Measurements from ENCODE around the gene NELL2.
"Not testable (repeated sequence)": the region's sequence is repeated elsewhere in the genome, so short reads cannot be mapped to it uniquely, and the experiment has no call there.

The NELL2 gene

DNA sequence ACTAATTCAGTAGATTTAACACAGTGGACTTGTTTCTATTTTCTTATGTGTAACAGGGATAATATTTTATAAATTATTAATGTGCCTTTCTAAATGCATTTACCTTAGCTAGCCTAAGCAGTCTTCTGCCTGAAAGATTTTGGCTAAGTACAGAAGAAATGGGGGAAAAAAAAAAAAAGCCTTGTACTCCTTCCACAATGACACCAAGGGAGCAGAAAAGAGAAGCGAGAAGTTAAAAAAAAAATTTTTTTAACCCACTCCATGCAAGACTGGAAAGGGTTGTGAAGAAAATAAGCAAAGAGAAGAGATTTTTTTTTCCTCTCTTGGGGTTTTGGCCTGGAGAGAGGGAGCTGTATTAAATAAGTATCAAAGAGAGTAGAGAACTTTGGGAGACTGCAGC lies 28.7 kb downstream of the NELL2 start:
- DNase-seq, result no peak

DNA sequence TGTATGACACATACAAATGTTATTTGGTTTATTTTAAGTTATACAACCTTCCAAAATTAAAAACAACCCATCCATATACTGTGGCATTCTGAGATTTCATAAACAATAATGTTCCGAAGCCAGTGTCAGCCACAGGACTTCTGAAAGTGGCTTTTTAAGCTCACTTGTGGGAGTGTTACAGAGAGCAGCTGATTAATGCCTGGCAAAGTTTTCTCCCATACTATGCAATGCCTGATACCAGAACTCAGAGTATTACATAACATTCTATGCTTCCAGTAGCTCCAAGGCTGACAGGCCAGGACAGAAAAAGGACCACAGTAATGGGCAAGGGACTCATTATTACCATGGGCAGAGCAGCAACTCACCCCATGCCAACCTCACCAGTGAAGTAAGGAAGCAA lies 29.3 kb downstream of the NELL2 start:
- DNase-seq, result no peak

DNA sequence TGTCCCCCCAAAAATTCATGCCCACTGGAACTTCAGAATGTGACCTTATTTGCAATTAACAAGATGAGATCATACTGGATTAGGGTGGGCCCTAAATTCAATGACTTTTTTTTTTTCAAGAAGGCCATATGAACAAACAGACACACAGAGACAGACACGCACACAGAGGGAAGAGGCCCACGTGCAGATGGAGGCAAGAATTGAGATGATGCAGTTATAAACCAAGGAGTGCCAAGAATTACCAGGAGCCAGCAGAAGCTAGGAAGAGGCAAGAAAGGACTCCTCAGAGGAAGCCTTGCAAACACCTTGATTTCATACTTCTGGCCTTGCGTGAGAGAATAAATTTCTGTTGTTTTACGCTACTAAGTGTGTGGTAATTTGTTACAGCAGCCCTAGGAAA lies 33.4 kb downstream of the NELL2 start:
- DNase-seq, result no peak

DNA sequence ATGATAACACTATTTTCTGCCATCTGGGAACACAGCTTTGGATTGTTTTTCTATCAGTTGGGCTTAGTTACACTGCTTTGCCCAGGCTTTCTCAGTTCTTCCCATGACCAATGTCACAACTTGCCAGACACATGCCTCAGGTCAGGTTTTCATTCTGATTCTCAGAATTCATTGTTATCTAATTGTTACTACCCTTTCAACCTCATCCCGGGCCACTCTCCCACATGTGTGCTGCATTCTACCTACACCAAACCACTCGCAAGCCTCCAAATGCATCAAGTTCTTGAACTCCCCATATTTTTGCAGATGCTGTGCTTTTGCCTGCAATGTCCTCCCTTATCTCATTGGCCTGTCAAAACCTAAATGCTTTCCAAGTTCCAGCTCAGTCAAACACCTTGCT lies 36.3 kb downstream of the NELL2 start:
- no peak for DNase-seq

DNA sequence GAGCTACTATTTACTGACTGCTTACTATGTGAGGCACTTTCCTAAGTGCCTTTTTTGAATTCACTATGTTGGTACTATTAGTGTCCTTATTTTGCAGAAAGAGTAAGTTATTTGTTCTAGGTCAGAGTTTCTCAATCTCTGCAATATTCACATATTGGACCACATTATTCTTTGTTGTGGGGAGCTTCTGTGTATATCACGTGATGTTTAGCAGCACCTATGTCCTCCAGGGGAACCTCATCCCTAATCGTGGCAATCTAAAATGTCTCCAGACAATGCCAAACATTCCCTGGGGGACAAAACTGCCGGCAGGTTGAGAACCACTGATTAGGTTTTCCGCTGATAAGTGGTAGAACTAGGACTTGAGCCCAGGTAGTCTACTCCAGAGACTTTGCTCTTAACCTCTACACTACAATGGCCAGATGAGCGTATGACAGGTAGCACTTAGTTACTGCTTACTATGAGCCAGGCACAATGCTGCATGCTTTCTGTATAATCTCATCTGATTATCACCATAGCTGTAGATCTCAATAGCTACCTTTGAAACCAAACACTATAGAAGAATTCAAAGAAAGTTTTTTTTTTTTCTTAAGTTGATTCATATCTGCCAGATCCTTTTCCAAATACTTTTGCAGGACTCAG lies 38.9 kb downstream of the NELL2 start:
- no peak for DNase-seq

DNA sequence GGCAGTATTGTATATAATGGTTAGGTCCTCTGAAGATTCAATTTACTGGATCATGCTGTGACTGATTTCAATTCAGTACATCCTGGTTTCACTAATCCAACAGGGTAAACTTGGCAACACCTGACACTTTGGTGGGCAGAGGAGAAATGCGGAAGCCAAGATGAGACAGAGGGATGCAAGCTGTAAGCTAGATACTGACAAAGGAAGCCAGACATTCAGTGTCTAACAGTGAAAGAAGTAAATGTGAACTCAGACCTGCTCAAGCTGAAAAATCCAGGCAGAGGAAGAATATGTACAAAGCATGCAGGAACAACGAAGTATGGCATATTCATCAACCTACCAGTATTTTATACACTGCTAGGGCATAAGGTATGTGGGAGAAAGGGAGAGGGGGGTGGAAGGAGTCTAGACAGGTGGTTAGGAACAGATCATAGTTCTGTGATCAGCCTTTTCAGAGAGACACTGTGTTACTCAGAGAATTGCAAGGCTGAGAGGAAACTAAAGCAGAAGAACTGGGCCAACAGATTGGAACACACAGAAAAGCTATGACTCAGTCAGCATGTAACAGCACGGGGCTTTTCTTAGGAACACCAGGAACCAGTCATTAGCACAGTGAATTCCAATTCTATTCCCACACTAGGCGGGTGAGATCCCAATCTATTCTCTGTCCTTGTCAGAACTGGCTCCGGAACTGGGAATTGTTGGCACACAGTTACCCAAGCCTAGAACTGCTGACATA lies 40.3 kb downstream of the NELL2 start:
- DNase-seq, result no peak

DNA sequence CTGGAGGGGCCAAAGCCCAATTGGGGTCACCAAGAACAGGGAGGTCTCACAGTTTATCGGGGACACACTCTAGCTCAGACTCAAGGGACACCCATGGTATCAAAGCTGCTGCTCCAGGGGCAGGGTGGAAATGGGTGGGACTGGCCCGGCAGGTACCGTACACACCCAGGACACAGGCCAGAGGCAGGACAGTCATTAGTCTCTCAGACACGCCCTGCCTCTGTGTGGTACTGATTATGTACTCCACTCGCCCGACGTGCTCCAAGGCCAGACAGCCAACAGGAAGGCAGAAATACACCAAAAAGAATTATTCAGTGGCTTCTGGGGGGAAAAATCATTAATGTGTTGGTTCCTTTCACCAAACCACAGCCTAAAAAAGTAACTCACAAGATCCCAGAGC lies 41.1 kb downstream of the NELL2 start:
- DNase-seq, result not testable (repeated sequence)

DNA sequence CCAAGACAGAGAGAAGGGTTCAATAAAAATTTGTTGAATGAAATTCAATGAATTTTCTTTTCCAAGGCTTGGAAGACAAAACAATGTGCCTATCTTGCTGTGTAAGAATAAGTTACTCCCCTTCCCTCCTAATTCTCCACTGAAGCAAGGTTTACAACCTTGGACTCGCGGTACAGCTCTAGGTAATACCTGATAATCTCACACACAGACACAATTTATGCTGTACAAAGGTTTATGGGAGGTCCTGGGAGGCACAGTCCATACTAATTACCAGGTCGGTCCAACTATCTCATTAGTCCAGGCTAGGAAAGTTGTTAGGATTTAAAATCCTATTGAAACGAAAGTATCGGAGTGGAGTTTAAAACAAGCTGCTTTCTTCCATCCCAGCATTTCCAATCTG lies 42.6 kb downstream of the NELL2 start:
- no peak for DNase-seq

DNA sequence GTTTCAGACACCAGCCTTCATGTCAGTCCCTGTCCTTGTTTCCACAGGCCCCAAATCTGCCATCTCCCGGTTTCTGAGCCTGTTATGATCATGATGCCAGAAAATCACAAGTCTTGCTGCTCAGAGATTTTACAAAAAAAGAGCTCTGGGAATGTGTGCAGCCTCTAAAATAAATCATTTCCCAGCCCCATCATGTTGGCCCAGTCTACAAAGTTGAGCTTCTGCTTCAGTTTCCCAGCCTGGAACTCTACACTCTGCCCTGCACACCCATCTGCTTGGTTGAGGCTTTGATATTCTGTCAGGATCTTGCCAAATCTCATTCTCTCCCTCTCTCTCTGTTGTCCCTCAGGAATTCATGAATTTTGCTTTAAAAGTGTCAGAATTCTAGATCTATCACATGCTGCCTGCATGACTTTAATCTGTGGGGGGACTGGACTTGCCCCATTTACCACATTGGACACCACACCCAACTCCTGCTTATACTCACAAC lies 45.5 kb downstream of the NELL2 start:
- no peak for DNase-seq

DNA sequence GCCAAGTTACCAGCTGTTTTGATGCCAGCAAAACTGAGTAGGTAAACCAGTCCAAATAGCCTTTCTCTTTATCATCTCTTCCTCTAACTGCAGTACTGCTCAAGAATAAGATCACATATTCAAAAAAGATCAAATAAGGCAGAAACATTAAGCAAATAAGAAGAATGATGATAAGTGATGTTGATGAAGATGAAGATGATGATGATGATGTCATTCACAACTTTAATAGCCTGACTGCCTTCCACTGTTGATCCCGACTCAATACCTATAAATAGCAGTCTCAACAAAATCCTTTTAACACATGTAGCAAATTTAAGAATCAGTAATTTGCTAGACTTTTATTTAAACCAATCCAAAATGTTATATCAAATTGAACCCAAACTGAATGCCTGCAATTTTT lies 47.1 kb downstream of the NELL2 start:
- DNase-seq, result no peak

DNA sequence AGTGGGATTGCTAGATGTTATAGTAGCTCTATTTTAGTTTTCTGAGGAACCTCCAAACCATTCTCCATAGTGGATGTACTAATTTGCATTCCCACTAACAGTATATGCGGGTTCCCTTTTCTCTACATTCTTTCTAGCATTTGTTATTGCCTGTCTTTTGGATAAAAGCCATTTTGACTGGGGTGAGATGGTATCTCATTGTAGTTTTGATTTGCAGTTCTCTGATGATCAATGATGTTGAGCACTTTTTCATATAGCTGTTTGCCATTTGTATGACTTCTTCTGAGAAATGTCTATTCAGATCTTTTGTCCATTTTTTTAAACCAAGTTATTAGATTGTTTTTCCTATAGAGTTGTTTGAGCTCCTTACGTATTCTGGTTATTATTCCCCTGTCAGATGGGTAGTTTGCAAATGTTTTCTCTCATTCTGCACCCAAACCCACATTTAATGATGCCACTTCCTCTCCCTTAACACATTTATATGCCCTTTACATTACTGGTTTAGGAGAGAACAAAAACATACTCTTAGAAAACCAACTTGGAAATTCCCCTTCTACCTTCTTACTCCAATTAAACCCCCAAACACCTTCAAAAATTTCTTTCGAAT lies 48.2 kb downstream of the NELL2 start:
- no peak for DNase-seq

DNA sequence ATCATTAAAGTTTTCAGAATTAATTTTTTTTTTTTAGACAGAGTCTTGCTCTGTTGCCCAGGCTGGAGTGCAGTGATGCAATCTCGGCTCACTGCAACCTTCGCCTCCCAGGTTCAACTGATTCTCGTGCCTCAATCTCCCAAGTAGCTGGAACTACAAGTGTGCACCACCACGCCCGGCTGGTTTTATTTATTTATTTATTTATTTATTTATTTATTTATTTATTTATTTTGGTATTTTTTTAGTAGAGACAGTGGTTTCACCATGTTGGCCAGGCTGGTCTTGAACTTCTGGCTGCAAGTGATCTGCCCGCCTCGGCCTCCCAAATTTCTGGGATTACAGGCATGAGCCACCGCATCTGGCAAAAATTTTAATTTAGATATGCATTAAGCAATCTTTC lies 54.4 kb downstream of the NELL2 start:
- not testable (repeated sequence) for DNase-seq

DNA sequence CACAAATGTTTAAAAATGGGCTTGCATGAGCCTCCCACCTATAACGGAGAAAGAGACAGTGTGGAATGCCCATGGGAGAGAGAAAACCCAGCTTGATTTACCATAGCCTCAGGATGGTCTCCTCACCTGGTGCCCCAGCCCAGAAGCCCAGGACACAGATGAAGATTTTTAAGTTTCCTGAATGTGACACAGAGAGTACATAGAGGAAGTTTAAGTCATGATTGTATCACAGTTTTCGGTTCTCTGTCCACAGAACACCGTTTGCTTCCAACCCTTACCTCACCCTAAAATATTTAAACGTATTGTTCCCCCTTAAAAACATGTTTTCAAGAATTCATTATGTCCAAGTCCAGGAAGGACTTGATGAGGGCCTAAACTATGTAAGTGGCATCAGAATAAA lies 56.2 kb downstream of the NELL2 start:
- DNase-seq, result no peak

DNA sequence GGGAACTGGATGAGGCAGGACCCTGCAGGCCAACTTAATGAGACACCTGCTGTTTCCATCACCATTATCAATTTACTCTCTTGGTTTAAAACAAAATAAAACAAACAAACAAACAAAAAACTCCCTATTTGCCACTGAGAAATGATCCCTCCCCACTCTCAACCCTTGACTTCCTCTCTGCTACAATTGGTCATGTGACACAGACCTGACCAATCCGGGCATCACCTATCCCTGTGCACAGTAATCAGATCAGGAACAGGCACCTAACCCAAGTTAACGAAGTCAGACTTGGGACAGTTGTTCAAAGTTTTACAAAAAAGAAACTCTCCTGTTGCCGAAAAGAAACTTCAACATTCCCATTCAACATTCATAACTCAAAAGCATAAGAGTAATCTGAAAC lies 58.4 kb downstream of the NELL2 start:
- DNase-seq, result no peak

DNA sequence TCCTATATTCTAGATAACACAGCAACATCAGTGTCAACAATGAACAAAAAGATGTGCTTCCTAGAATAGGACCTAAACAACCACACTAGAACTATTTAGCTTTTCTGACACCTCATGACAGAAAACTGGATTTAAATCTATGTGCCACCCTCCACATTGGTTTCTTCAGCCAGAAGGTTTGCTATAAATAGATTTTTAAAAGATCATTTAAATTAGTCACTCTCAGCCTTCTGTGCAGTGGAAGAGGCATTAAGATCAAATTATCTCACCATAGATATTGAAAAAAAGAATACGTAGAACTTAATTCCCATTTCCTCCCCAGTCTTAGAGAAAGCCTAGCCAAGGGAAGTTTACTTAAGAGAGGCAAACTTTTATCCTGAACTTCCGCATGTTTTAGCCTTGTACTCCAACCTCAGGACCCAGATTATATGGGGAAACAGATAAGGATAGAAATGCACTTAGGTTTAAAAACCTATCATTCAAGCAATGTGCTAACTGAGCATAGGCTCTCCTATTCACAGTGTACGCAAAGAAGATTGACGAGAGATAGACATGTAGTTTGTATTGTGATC lies 59.6 kb downstream of the NELL2 start:
- DNase-seq, result no peak

DNA sequence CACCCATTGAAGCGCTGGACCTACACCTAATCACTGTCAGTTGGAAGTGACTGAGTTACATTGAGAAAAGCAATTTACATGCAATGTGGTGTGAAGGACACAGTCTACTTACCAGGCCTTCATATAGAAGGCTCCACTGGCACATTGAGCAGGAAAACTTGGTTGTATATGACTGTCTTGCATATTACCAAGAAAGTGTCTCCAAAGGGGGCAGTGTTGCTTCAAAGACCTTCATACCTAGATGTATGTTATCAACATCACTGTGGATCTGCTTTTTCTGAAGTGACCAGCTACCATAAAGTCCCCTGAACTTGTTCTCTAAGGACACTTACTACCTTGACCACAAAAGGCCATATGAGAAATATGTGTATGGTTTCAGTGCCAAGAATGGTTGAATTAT lies 64.1 kb downstream of the NELL2 start:
- peak in 4 of 5 donors; percentile 25 to 44 (median 36) for DNase-seq

DNA sequence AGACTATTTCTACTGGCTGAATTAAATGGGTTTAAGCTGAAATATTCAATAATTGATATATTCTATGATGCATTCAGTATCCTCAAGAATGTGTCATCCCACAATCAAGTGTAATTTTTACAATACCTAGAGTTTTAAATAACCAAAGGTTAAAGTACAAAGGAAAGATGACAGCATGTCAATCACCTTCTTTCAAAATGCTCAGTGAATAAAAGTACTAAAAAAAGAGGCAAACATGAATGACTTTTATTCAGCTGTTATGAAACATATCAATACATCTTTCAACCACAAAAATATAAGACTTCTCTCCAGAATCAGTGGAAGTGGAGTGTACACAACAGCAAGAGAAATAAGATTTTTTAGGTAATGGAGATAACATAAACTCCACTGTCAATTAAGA lies 72.0 kb downstream of the NELL2 start:
- no peak for DNase-seq

DNA sequence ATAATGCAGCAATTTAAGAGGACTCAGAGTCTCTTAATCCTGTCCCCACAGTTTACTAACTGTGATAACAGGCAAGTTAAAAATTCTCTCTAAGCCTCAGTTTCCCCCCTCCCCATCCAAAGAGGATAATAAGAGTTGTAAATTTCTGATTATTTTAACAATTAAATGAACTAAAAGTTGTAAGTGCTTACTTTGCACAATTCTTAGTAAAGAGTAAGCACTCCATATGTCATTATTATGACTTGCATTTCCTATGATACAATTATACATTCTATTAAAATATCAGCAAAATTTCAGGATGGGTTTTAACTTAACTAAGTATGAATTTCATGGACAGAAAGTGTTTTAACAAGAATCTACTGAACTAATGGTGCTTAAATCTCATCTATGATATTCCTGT lies 80.1 kb downstream of the NELL2 start:
- no peak for DNase-seq

DNA sequence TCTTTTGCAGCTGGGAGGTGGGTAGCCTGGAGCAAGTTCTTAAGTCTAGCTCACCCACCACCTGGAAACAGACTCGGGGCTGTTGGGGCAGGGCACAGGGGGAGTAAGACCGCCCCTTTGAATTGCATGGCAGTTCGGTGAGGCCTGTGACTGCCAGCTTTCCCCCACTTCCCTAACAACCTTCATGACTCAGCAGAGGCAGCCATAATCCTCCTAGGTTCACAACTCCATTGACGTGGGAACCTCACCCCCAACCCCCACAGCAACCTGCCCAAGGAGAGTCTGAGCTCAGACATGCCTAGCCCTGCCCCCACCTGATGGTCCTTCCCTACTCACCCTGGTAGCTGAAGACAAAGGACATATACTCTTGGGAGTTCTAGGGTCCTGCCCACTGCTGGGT lies 87.4 kb downstream of the NELL2 start:
- DNase-seq, result no peak

DNA sequence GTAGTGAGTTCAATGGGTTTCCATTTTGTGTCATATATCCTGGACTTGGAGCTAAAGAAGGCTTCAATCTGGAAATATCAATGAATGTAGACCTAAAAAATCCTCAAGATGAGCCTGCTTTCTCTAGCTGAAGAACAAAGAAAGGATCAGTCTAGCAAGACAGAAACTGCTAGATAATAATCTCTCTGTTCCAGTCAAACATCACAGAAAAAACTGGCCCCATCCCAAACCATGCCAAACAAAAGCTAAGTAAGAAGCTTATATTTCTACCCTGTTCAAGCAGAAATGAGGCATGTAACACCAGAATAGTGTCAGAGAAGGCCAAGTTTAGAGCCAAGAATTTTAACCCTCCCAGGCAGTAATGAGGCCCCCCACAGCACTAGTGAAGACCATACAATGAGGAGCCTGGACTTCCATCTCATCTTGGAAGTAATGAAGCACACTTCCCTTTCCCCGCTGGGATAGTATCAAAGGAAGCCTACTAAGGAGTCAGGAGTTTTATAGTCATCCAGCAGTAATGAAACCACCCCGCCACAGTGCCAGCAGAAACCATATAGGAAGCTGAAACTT lies 95.8 kb downstream of the NELL2 start:
- no peak for DNase-seq

DNA sequence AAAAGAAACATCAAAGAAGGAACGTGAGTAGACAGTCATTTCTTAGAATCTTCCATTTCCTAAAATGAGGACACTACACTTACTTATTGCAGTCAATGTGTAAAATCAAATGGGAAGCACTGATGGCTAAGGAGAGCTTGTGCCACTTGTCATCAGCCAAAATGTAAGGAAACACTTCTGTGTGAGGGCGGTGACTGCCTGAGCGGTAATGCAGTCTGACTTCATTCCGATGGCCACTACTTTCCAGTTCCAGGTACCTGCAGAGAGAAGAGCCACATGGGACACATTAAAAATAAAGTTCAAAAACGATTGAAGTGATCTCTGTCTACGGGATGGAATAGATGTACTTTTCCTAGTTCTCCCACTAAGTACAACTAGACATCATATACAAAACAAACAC lies 96.3 kb downstream of the NELL2 start:
- no peak for DNase-seq

DNA sequence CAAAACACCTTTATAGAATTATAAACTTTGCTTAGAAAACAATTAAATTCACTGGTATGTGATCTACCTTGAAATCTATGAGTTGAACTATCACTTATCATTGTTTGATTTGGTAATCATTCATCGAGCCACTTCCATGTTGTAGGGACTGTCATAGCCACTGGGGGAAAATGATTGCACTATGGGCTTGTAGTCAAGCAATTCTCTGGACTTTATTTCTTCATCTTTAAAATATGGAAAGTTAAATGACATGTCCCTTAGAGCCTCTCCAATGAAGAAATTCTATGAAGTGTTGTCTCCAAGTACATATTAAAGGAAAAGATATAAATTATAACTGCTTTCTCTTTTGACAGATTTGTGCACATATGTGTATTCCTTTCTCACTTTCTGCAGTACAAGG lies 97.3 kb downstream of the NELL2 start:
- no peak for DNase-seq

DNA sequence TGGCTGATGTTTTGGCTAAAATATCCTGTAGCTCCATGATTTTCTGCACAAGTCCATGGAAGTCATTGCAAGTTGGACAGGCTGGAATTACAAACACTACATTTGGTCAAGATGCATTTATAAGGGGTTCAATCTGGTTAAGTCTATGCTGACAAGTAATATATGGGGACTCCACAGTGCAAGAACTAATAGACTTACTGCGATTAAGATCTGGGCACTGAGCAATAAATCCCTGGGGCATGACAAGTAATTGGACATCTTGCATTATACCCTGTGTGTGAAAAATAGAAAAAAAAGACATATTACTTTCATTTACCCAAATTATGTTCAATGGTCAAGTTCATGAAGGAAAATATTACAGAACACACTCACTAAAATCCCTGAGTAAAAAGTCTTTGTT lies 99.1 kb downstream of the NELL2 start:
- no peak for DNase-seq

DNA sequence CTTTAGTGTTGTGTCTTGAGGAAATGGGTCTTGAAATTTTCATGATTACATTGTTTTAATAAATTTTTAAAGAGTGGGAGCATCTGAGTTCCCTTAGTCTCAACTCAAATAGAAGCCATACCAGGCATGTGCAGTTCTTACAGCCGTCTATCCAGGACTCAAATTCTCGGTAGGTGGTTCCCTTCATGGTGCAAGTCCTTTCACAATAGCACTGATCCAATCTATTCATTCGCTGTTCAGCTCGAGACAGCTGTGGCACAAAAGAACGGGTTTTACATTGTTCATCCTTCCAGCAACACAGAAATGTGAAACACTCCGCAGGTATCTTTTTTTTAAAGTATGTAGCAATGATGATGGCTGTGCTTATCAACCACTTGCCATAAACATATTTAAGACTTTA lies 100.2 kb downstream of the NELL2 start:
- no peak for DNase-seq

Measured in T-helper 1 cell (primary cell).